22Rv1 (cell line): ENCODE results near the gene BNIP1.

Experiments used
- ZFX ChIP-seq: fragments of 450-650 bp; IDR thresholded peaks from 2 replicates; pipeline ENCODE4 v1.6.1; 2017; ENCODE audit warnings: antibody characterized with exemption, borderline replicate concordance
- TF ChIP-seq, protein P1 (sequence below): fragments of 450-650 bp; IDR thresholded peaks from 2 replicates; pipeline ENCODE4 v1.5.1; 2017; ENCODE audit warnings: mild to moderate bottlenecking

DNA sequence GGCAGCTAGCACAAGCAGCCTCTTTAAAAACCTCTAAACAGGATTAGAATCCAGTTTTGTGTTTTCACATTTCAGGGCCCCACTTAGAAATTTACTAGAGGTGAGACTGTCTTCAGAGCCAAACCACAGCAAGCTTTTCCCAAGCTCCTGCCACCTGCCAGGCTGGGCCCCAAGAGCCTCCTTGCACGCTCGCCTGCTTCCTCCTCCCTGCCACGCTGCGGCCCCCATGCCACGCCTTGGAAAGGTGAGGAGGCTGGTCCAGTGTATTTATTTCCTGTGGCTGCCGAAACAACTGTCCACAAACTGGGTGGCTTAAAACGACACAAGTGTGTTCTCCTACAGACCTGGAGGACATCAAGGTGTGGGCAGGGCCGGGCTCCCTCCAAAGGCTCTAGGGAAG is 47.2 kb downstream of the BNIP1 start:
- TF ChIP-seq, protein P1, sequence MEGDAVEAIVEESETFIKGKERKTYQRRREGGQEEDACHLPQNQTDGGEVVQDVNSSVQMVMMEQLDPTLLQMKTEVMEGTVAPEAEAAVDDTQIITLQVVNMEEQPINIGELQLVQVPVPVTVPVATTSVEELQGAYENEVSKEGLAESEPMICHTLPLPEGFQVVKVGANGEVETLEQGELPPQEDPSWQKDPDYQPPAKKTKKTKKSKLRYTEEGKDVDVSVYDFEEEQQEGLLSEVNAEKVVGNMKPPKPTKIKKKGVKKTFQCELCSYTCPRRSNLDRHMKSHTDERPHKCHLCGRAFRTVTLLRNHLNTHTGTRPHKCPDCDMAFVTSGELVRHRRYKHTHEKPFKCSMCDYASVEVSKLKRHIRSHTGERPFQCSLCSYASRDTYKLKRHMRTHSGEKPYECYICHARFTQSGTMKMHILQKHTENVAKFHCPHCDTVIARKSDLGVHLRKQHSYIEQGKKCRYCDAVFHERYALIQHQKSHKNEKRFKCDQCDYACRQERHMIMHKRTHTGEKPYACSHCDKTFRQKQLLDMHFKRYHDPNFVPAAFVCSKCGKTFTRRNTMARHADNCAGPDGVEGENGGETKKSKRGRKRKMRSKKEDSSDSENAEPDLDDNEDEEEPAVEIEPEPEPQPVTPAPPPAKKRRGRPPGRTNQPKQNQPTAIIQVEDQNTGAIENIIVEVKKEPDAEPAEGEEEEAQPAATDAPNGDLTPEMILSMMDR, result no peak
- no peak for TF ChIP-seq ZFX
